Lower lobe of right lung (tissue), 2 donors: ENCODE data around the gene OR5H1. TPM values are rescaled to one million over a fixed set of nuclear protein-coding genes. Genes with fewer than 3 reads are reported as not detected.
"Not testable (repeated sequence)": the region's sequence is repeated elsewhere in the genome, so short reads cannot be mapped to it uniquely, and the experiment has no call there.

Source experiments
- ATAC-seq, 2 donors: fragments of 200-7000 bp; cut with Tn5 transposase; one replicate each; pipeline ENCODE4 v1.9.1; 2020 to 2022; ENCODE audit warnings: mild to moderate bottlenecking in 2 of 2, moderate library complexity in 2 of 2
- DNase-seq: peaks from one replicate; pipeline ENCODE4 v3.0.0-alpha.2; 2020
- H3K27ac ChIP-seq: fragments of 200-600 bp; one replicate; pipeline ENCODE4 v1.8.0; 2022
- H3K27me3 ChIP-seq: fragments of 200-600 bp; one replicate; pipeline ENCODE4 v1.8.0; 2022; ENCODE audit warnings: low read depth
- H3K36me3 ChIP-seq: fragments of 200-600 bp; one replicate; pipeline ENCODE4 v1.8.0; 2022; ENCODE audit warnings: mild to moderate bottlenecking
- H3K4me1 ChIP-seq: fragments of 200-600 bp; one replicate; pipeline ENCODE4 v1.8.0; 2022
- H3K4me3 ChIP-seq: fragments of 200-600 bp; one replicate; pipeline ENCODE4 v1.8.0; 2022; ENCODE audit warnings: mild to moderate bottlenecking
- H3K9me3 ChIP-seq: fragments of 200-600 bp; one replicate; pipeline ENCODE4 v1.8.0; 2022
- CTCF ChIP-seq: fragments of 200-600 bp; IDR thresholded peaks from one replicate; pipeline ENCODE4 v1.8.0; 2022; ENCODE audit warnings: antibody characterized with exemption, mild to moderate bottlenecking
- intact Hi-C: fragments of 100-400 bp; cut with DNase I; formaldehyde crosslinking; loops from one replicate; pipeline ENCODE4 v1.11.0; 2022
- total RNA-seq: library from RNA; stranded (reverse); fragmentation: NEBNext Ultra II Directional; extraction: Animal tissue kit (Norgen Biotek cat#: 25700); gene quantifications from one replicate; pipeline ENCODE4 v1.2.1, GENCODE V29; 2021
- donor health status: DM: no; HTN: yes; CAD: no; lungs with severe emphysema.

The OR5H1 gene
- total RNA-seq, 1 donor from 2014 or later, result not detected

- ATAC-seq (no peak), DNase-seq (no peak)
- no peak for TF ChIP-seq CTCF
- Histone ChIP-seq H3K27ac (no peak overlapping the region), H3K9me3 (no peaks in the 10 kb centered on the region), H3K4me1 (no peaks in the 10 kb centered on the region), H3K27me3 (no peaks in the 10 kb centered on the region), H3K4me3 (no peak overlapping the region), H3K36me3 (no peaks in the 10 kb centered on the region)
- intact Hi-C loops, result no loop called here
Observed at GRCh38 chr3:98140531-98140930, 10.0 kb downstream of the OR5H1 start.

DNA sequence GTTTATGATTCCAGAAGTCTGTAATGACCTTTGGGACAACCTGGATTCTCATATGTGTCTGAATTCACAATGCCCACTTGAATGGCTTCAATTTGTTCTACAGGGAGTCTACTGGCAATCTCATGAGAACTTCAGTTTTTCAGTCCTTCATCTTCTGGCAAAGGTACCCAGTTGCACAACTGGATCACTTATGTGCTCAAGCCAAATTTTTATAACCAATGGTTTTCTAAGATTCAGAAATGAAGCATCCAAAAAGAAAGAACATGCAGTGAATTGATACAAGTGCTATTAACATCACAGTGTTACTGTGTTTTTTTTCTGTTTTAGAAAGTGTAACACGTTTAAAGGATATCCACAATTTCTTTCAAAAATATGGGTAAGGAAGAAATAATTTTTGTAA, 16.7 kb downstream of the OR5H1 start, which contains the start of gene OR5H14:
Gene OR5H14, plus strand, starts transcription at position 301 of the 400 bp plus-strand sequence. CDS start 1,907 bp downstream, outside the sequence.
- H3K27ac ChIP-seq, result no peak within 1 kb of the TSS
- no peak for DNase-seq
- no peaks in the 10 kb centered on the region for H3K27me3 ChIP-seq
- no peaks in the 10 kb centered on the region for H3K36me3 ChIP-seq
- no peaks in the 10 kb centered on the region for H3K4me1 ChIP-seq
- ATAC-seq, result no peak
- H3K9me3 ChIP-seq, result no peaks in the 10 kb centered on the region
- no peak within 1 kb of the TSS for H3K4me3 ChIP-seq
- intact Hi-C loops, result no loop called here
- no peak for TF ChIP-seq CTCF

DNA sequence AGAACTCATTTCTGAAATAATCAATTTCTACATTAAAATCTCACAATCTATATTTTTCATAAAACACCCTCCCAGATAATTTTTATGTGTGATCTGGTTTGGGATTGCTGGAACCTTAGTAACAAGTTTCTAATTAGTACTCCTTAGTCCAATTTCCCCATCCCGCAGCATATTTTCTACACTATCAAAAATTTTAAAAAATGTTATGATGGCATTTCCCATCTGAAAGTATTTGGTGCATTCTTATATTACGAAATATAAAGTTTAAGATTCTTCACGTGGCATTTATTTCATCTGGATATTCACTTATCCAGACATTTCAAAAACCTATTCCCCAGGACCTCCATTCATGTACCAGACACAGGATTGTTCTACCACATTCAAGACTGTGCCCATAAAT, 18.2 kb downstream of the OR5H1 start:
- no peak for TF ChIP-seq CTCF
- no peaks in the 10 kb centered on the region for H3K9me3 ChIP-seq
- H3K4me1 ChIP-seq, result no peaks in the 10 kb centered on the region
- H3K36me3 ChIP-seq, result no peaks in the 10 kb centered on the region
- H3K4me3 ChIP-seq, result no peak overlapping the region
- no peak for DNase-seq
- H3K27ac ChIP-seq, result no peak overlapping the region
- ATAC-seq, result no peak
- no peaks in the 10 kb centered on the region for H3K27me3 ChIP-seq
- intact Hi-C loops, result no loop called here

DNA sequence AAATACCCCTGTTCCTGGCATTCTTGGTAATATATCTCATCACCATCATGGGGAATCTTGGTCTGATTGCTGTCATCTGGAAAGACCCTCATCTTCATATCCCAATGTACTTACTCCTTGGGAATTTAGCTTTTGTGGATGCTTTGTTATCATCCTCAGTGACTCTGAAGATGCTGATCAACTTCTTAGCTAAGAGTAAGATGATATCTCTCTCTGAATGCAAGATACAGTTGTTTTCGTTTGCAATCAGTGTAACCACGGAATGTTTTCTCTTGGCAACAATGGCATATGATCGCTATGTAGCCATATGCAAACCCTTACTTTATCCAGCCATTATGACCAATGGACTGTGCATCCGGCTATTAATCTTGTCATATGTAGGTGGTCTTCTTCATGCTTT, 18.9 kb downstream of the OR5H1 start:
- ATAC-seq, H3K27me3 ChIP-seq, H3K4me3 ChIP-seq, H3K4me1 ChIP-seq, intact Hi-C loops, H3K9me3 ChIP-seq, H3K36me3 ChIP-seq, H3K27ac ChIP-seq, DNase-seq: not testable (repeated sequence)

GRCh38 chr3:98151241-98151640, 20.7 kb downstream of the OR5H1 start:
- H3K4me1 ChIP-seq, result no peaks in the 10 kb centered on the region
- ATAC-seq, result no peak
- intact Hi-C loops, result no loop called here

GRCh38 chr3:98166396-98166795, 35.9 kb downstream of the OR5H1 start, which contains the start of gene OR5H15:
Gene OR5H15, plus strand, starts transcription at chr3:98166696. Its CDS starts 2,004 bp downstream, at chr3:98168700.
- H3K27ac ChIP-seq, result no peak within 1 kb of the TSS
- H3K4me3 ChIP-seq, result no peak within 1 kb of the TSS
- no peaks in the 10 kb centered on the region for H3K36me3 ChIP-seq
- ATAC-seq (no peak), DNase-seq (no peak)
- H3K9me3 ChIP-seq, result no peaks in the 10 kb centered on the region
- no peak for TF ChIP-seq CTCF
- H3K4me1 ChIP-seq, result no peaks in the 10 kb centered on the region
- intact Hi-C loops, result no loop called here
- H3K27me3 ChIP-seq, result no peaks in the 10 kb centered on the region

More at GRCh38 chr3:98151241-98151640, 20.7 kb downstream of the OR5H1 start:
- Histone ChIP-seq H3K36me3 (no peaks in the 10 kb centered on the region), H3K27ac (no peak overlapping the region), H3K9me3 (no peaks in the 10 kb centered on the region), H3K4me3 (no peak overlapping the region), H3K27me3 (no peaks in the 10 kb centered on the region)
- no peak for TF ChIP-seq CTCF
- DNase-seq, result no peak
